ENCODE data around the gene TBX19. TPM values are rescaled to one million over a fixed set of nuclear protein-coding genes. Genes with fewer than 3 reads are reported as not detected.
A peak's percentile ranks its signal among the peaks of the same experiment; 100 is the strongest.

Gene TBX19
- total RNA-seq, 1 donor from 2014 or later, result 3.1 TPM

DNA sequence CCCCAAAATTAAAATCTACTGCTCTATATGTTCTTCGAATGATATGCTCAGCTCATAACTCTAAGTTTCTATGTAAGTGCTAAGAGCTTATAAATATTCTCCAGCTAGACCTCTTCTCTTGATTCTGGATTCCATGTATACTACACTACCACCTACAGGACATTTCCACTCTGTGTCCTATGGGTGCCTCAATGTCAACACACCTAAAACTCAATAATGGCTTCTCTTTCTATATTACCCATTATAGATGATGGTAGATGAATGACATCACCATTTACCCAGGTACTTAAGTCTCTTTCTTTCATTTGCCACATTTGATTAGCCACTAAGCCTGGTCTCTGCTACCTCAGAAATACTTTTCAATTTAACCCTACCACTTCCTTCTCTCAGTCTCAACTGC lies 41.3 kb downstream of the TBX19 start:
- H3K9me3 ChIP-seq, result no peaks in the 10 kb centered on the region
- no peak overlapping the region for H3K27ac ChIP-seq
- H3K27me3 ChIP-seq (ENCODE audit: low read depth), result no peaks in the 10 kb centered on the region
- no peaks in the 10 kb centered on the region for H3K4me1 ChIP-seq
- TF ChIP-seq, protein P1, sequence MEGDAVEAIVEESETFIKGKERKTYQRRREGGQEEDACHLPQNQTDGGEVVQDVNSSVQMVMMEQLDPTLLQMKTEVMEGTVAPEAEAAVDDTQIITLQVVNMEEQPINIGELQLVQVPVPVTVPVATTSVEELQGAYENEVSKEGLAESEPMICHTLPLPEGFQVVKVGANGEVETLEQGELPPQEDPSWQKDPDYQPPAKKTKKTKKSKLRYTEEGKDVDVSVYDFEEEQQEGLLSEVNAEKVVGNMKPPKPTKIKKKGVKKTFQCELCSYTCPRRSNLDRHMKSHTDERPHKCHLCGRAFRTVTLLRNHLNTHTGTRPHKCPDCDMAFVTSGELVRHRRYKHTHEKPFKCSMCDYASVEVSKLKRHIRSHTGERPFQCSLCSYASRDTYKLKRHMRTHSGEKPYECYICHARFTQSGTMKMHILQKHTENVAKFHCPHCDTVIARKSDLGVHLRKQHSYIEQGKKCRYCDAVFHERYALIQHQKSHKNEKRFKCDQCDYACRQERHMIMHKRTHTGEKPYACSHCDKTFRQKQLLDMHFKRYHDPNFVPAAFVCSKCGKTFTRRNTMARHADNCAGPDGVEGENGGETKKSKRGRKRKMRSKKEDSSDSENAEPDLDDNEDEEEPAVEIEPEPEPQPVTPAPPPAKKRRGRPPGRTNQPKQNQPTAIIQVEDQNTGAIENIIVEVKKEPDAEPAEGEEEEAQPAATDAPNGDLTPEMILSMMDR (IDR thresholded peaks at IDR 0.05), result no peak
- H3K4me3 ChIP-seq, result no peak overlapping the region
- ATAC-seq (peak in 1 of 2 donors; percentile 40), DNase-seq (no peak)
- no peaks in the 10 kb centered on the region for H3K36me3 ChIP-seq
- intact Hi-C loops (cut with DNase I), result no loop called here

DNA sequence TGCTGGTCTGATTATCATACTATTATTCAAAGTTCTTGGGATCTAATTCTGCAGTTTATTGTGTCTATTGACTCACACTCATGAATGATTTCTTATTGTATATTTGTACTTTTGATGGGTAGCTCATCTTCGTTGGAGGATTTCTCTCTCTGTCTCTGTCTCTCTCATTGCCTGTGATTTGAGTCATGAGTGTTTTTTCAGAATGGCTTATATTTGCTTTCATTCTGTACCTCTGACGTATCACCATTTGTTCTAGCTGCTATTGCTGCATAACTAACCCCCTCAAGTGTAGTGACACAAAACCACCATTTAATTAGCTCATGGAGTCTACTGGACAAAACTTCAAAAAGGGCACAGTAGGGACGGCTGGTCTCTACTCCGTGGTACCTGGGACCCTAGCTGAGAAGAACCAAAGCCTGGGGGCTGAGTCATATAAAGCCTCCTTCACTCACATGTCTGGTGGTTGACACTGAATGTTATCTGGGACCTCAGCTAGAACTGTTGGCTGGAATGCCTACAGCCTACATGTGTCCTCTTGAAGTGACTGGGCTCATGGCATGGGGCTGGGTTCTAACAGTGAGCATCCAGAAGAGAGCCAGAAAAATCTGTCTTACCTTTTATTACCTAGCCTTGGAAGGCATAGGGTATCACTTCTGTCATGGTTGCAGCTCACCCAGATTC lies 44.2 kb downstream of the TBX19 start:
- H3K27me3 ChIP-seq (ENCODE audit: low read depth), result no peaks in the 10 kb centered on the region
- no peak overlapping the region for H3K4me3 ChIP-seq
- H3K4me1 ChIP-seq, result no peaks in the 10 kb centered on the region
- no peak for DNase-seq
- TF ChIP-seq, protein P1 (IDR thresholded peaks at IDR 0.05), result no peak
- no peaks in the 10 kb centered on the region for H3K36me3 ChIP-seq
- H3K27ac ChIP-seq, result no peak overlapping the region
- no peaks in the 10 kb centered on the region for H3K9me3 ChIP-seq
- ATAC-seq, result no peak
- intact Hi-C loops (cut with DNase I), result no loop called here

DNA sequence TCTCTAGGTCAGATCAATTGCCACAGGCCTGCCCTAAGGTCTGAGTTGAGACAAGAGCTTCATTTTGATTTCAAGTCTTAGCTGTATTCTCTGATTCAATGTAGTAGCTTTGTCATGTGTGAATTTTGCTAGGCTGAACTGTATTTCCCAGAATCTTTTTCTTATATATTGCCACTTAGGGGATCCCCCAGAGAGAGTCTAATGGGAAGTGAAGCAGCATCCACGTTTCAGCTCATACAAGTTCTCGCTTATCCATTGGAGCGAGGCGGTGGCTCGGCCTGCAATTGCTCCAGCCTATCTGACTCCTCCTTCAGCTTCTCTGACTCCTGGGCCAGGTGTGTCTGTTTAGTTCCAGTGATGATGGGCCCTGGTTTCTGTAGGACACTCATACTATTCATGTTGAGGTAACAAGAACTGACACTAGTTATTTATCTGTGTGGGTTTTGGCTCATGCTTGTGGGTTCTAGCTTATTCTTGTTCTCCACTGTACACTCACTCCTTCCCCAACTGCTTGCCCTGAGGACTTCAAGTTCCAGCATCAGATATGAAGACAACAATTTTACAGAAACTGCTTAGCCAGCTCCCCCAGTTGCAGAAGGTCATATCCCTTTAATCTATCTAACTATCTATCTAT lies 48.2 kb downstream of the TBX19 start:
- H3K27ac ChIP-seq, result no peak overlapping the region
- TF ChIP-seq, protein P1 (IDR thresholded peaks at IDR 0.05), result no peak
- intact Hi-C loops (cut with DNase I), result no loop called here
- no peaks in the 10 kb centered on the region for H3K4me1 ChIP-seq
- no peaks in the 10 kb centered on the region for H3K9me3 ChIP-seq
- no peaks in the 10 kb centered on the region for H3K36me3 ChIP-seq
- DNase-seq (no peak), ATAC-seq (no peak)
- no peak overlapping the region for H3K4me3 ChIP-seq
- no peaks in the 10 kb centered on the region for H3K27me3 ChIP-seq (ENCODE audit: low read depth)

- H3K36me3 ChIP-seq, result no peaks in the 10 kb centered on the region
- no peak overlapping the region for H3K4me3 ChIP-seq
- no peak overlapping the region for H3K27ac ChIP-seq
- ATAC-seq (no peak), DNase-seq (no peak)
- no peaks in the 10 kb centered on the region for H3K9me3 ChIP-seq
- no peaks in the 10 kb centered on the region for H3K4me1 ChIP-seq
- intact Hi-C loops (cut with DNase I), result no loop called here
- TF ChIP-seq, protein P1 (IDR thresholded peaks at IDR 0.05), result no peak
- H3K27me3 ChIP-seq (ENCODE audit: low read depth), result no peaks in the 10 kb centered on the region
Observed at GRCh38 chr1:168330285-168330684, 49.6 kb downstream of the TBX19 start.

DNA sequence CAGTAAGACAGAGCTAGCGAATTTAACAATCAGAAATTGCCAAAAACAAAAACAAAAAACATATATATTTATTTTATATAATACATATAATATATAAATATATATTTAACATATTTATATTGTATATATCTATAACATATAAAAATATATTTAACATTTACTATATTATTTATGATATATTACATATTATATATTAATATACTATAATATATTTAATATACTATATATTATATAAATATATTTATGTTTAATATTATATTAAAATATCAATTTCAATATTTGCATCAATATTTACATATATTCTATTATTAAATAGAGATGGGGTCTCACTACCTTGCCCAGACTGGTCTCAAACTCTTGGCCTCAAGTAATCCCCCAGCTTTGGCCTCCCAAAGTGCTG lies 50.9 kb downstream of the TBX19 start:
- H3K9me3 ChIP-seq, result no peaks in the 10 kb centered on the region
- no peaks in the 10 kb centered on the region for H3K4me1 ChIP-seq
- no peak for ATAC-seq
- intact Hi-C loops (cut with DNase I), result no loop called here
- DNase-seq, result no peak
- H3K36me3 ChIP-seq, result no peaks in the 10 kb centered on the region
- no peak overlapping the region for H3K27ac ChIP-seq
- H3K4me3 ChIP-seq, result no peak overlapping the region
- no peaks in the 10 kb centered on the region for H3K27me3 ChIP-seq (ENCODE audit: low read depth)
- TF ChIP-seq, protein P1 (IDR thresholded peaks at IDR 0.05), result no peak

All from lower lobe of right lung (tissue), 2 donors.